GM23338 (cell line): ENCODE results near the gene CPLX1. TPM values are rescaled to one million over a fixed set of nuclear protein-coding genes. Genes with fewer than 3 reads are reported as not detected.

Source experiments
- ATAC-seq: fragments of 200-7000 bp; cut with Tn5 transposase; 3 replicates; pipeline ENCODE4 v1.9.1; 2020
- DNase-seq: peaks from one replicate; pipeline ENCODE4 v3.0.0-alpha.2; 2015; ENCODE audit warnings: low spot score
- H2AFZ ChIP-seq: fragments of 200-600 bp; sonication (generic); 2 replicates; pipeline ENCODE4 v1.8.0; 2016; ENCODE audit warnings: antibody characterized with exemption, mild to moderate bottlenecking, moderate library complexity
- H3F3A ChIP-seq: fragments of 200-600 bp; sonication (generic); replicated peaks from 2 replicates; pipeline ENCODE4 v1.8.0; 2017; ENCODE audit warnings: antibody characterized with exemption, mixed run types, low read depth
- H3K27ac ChIP-seq: fragments of 200-600 bp; sonication (generic); 2 replicates; pipeline ENCODE4 v1.6.1; 2016; ENCODE audit warnings: low read depth
- H3K27me3 ChIP-seq: fragments of 200-600 bp; sonication (generic); 2 replicates; pipeline ENCODE4 v1.8.0; 2016; ENCODE audit warnings: mild to moderate bottlenecking, mixed run types, moderate library complexity; ENCODE audit not compliant: insufficient read depth
- H3K36me3 ChIP-seq: fragments of 200-600 bp; sonication (generic); 2 replicates; pipeline ENCODE4 v1.8.0; 2016; ENCODE audit warnings: mild to moderate bottlenecking; ENCODE audit not compliant: insufficient read depth
- H3K4me1 ChIP-seq: fragments of 200-600 bp; sonication (generic); 2 replicates; pipeline ENCODE4 v1.8.0; 2016; ENCODE audit warnings: mild to moderate bottlenecking, moderate library complexity; ENCODE audit not compliant: insufficient read depth
- H3K4me2 ChIP-seq: fragments of 200-600 bp; sonication (generic); 2 replicates; pipeline ENCODE4 v1.7.1; 2017; ENCODE audit warnings: mixed run types
- H3K4me3 ChIP-seq: fragments of 200-600 bp; sonication (generic); 2 replicates; pipeline ENCODE4 v1.6.1; 2016; ENCODE audit warnings: mixed run types
- H3K79me2 ChIP-seq: fragments of 200-600 bp; sonication (generic); replicated peaks from 2 replicates; pipeline ENCODE4 v1.8.0; 2017; ENCODE audit warnings: mild to moderate bottlenecking; ENCODE audit not compliant: insufficient read depth
- H3K9me2 ChIP-seq: fragments of 200-600 bp; sonication (generic); 2 replicates; pipeline ENCODE4 v1.8.0; 2017; ENCODE audit not compliant: insufficient read depth
- H4K20me1 ChIP-seq: fragments of 200-600 bp; sonication (generic); replicated peaks from 2 replicates; pipeline ENCODE4 v1.8.0; 2017; ENCODE audit warnings: mild to moderate bottlenecking; ENCODE audit not compliant: insufficient read depth
- H3K27ac Mint-ChIP-seq: 2 replicates; pipeline ENCODE4 v1.8.0; 2020; ENCODE audit warnings: inconsistent platforms, mild to moderate bottlenecking, moderate library complexity, mixed read lengths
- H3K27me3 Mint-ChIP-seq: 3 replicates; pipeline ENCODE4 v1.8.0; 2022; ENCODE audit warnings: low read depth, mild to moderate bottlenecking, moderate library complexity, mixed read lengths, inconsistent platforms; ENCODE audit not compliant: insufficient read depth, poor library complexity
- H3K36me3 Mint-ChIP-seq: 3 replicates; pipeline ENCODE4 v1.8.0; 2021; ENCODE audit warnings: low read depth, mild to moderate bottlenecking, inconsistent platforms, moderate library complexity, mixed read lengths
- H3K4me1 Mint-ChIP-seq: 3 replicates; pipeline ENCODE4 v1.8.0; 2020; ENCODE audit warnings: mild to moderate bottlenecking, inconsistent platforms, mixed read lengths
- H3K4me3 Mint-ChIP-seq: 3 replicates; pipeline ENCODE4 v1.8.0; 2021; ENCODE audit warnings: moderate library complexity, mild to moderate bottlenecking, inconsistent platforms, mixed read lengths
- H3K9me3 Mint-ChIP-seq: 3 replicates; pipeline ENCODE4 v1.8.0; 2020; ENCODE audit warnings: moderate library complexity, mild to moderate bottlenecking, inconsistent platforms, mixed read lengths
- ETS1 ChIP-seq: IDR thresholded peaks from 2 replicates; pipeline ENCODE4 v1.6.1; 2016; ENCODE audit warnings: antibody characterized with exemption
- ZNF114 ChIP-seq: fragments of 250-450 bp; sonication (Bioruptor Pico); IDR thresholded peaks from 2 replicates; pipeline ENCODE4 v1.5.0; 2020; ENCODE audit warnings: mild to moderate bottlenecking, moderate library complexity
- ZNF462 ChIP-seq: fragments of 250-450 bp; sonication (Bioruptor Pico); IDR thresholded peaks from 2 replicates; pipeline ENCODE4 v1.5.0; 2020; ENCODE audit warnings: mild to moderate bottlenecking, moderate library complexity
- polyA plus RNA-seq: library from polyadenylated mRNA; unstranded; fragments of >200 nt; fragmentation: Nextera tagmentation; extraction: Ambion mirVana; gene quantifications from 2 replicates; pipeline ENCODE4 v1.2.1, GENCODE V29; 2016
- total RNA-seq: library from RNA; depleted of rRNA; stranded (reverse); fragments of >200 nt; shearing (Covaris generic); gene quantifications from 2 replicates; pipeline ENCODE4 v1.2.3, GENCODE V29; 2014

The CPLX1 gene
- total and polyA plus RNA-seq, 2 experiments from 2014 or later = 0.86 to 0.97 TPM

DNA sequence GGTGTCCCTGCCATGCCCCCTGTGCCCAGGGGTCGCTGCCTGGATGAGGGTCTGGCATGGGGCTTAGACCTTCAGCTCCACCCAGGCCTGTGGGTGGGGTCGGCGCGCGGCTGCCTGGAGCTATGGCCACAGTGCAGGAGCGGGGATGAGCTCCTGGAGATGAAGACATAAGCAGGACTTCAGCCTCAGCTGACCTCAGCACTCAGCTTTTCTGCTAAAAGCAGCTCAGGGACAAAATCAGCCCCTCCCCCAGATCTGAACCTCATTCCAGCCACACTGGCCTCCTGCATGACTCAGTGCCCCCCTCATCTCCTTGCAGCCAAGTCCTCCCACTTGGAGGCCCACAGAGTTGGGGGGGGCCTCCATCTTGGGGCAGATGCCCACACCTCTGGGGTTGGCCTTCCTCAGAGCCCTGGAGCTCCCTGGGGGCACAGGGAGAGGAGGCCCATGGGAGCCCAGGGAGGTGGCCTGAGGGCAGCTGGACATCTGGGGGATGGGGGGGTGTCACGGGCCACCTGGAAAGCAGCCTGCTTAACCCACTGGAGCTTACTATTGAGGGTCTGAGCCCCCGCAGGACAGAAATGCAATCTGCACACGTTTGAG, 19.4 kb upstream of the CPLX1 start:
- Histone ChIP-seq H3K9me2 (no peaks in the 10 kb centered on the region), H2AFZ (no peak overlapping the region), H3K36me3 (no peaks in the 10 kb centered on the region), H3F3A (no peaks in the 10 kb centered on the region), H3K79me2 (no peaks in the 10 kb centered on the region), H3K4me2 (no peak overlapping the region), H3K27me3 (no peaks in the 10 kb centered on the region), H3K4me1 (no peaks in the 10 kb centered on the region), H3K4me3 (no peak overlapping the region), H3K27ac (no peak overlapping the region), H4K20me1 (no peaks in the 10 kb centered on the region)
- H3K27ac Mint-ChIP-seq = no peak overlapping the region
- H3K4me3 Mint-ChIP-seq = no peak overlapping the region
- TF ChIP-seq ETS1 (no peak), ZNF462 (CRISPR knock-in tag) (no peak)
- peaks cover 3% of the 10 kb centered on the region for H3K27me3 Mint-ChIP-seq
- ATAC-seq (no peak), DNase-seq (no peak)
- H3K36me3 Mint-ChIP-seq = peaks cover 2% of the 10 kb centered on the region; the same call in 2 of the 3 replicates
- peaks cover 3% of the 10 kb centered on the region; the same call in 1 of the 3 replicates for H3K9me3 Mint-ChIP-seq
- no peaks in the 10 kb centered on the region for H3K4me1 Mint-ChIP-seq

GRCh38 chr4:844752-845232, 18.9 kb upstream of the CPLX1 start:
- no peak overlapping the region for H3K4me3 ChIP-seq
- no peaks in the 10 kb centered on the region for H4K20me1 ChIP-seq
- H3K27ac Mint-ChIP-seq = no peak overlapping the region
- H3K4me1 ChIP-seq = no peaks in the 10 kb centered on the region
- ATAC-seq (no peak), DNase-seq (no peak)
- no peak overlapping the region for H3K4me3 Mint-ChIP-seq
- H3K27me3 ChIP-seq = no peaks in the 10 kb centered on the region
- H3F3A ChIP-seq = no peaks in the 10 kb centered on the region
- H3K79me2 ChIP-seq = no peaks in the 10 kb centered on the region
- peaks cover 3% of the 10 kb centered on the region; the same call in 1 of the 3 replicates for H3K9me3 Mint-ChIP-seq
- TF ChIP-seq ZNF114 (CRISPR knock-in tag) = no peak
- H3K4me2 ChIP-seq = no peak overlapping the region
- peaks cover 3% of the 10 kb centered on the region for H3K27me3 Mint-ChIP-seq
- no peaks in the 10 kb centered on the region for H3K36me3 ChIP-seq
- no peak overlapping the region for H2AFZ ChIP-seq
- H3K27ac ChIP-seq = no peak overlapping the region
- H3K36me3 Mint-ChIP-seq = peaks cover 2% of the 10 kb centered on the region; the same call in 2 of the 3 replicates
- no peaks in the 10 kb centered on the region for H3K9me2 ChIP-seq
- no peaks in the 10 kb centered on the region for H3K4me1 Mint-ChIP-seq
